RPMI8226 (cell line): ENCODE measurements around the gene SELENOS.
A peak's percentile ranks its signal among the peaks of the same experiment; 100 is the strongest.
"Not testable (repeated sequence)": the region's sequence is repeated elsewhere in the genome, so short reads cannot be mapped to it uniquely, and the experiment has no call there.

Experiments
- DNase-seq: peaks from one replicate; pipeline ENCODE4 v3.0.0-alpha.2; 2015

SELENOS gene

GRCh38 chr15:101309436-101310160 is 32.3 kb upstream of the SELENOS start:
- DNase-seq = no peak

GRCh38 chr15:101308604-101309435 is 31.5 kb upstream of the SELENOS start:
- no peak for DNase-seq

- DNase-seq = no peak
Observed at GRCh38 chr15:101307897-101308603, 30.8 kb upstream of the SELENOS start.

GRCh38 chr15:101307048-101307896 is 30.0 kb upstream of the SELENOS start:
- peak; percentile 83 for DNase-seq

GRCh38 chr15:101306341-101307047 is 29.2 kb upstream of the SELENOS start:
- DNase-seq = no peak

- DNase-seq = no peak
Observed at GRCh38 chr15:101305820-101306255, 28.6 kb upstream of the SELENOS start.

- no peak for DNase-seq
Observed at GRCh38 chr15:101303408-101303807, 26.1 kb upstream of the SELENOS start.

- no peak for DNase-seq
Observed at GRCh38 chr15:101296418-101297405, 19.4 kb upstream of the SELENOS start.

- DNase-seq = peak; percentile 63
Observed at GRCh38 chr15:101295607-101296161, 18.4 kb upstream of the SELENOS start.

- peak; percentile 99 for DNase-seq
Observed at GRCh38 chr15:101294731-101295606, 17.7 kb upstream of the SELENOS start, which contains the start of gene SNRPA1. TSS of gene SNRPA1 (minus strand) at chr15:101295248. CDS start at chr15:101295178, 70 bp downstream.

- peak; percentile 33 for DNase-seq
Observed at GRCh38 chr15:101293122-101293521, 15.8 kb upstream of the SELENOS start.

- peak; percentile 75 for DNase-seq
Observed at GRCh38 chr15:101288905-101289513, 11.7 kb upstream of the SELENOS start.

GRCh38 chr15:101287342-101287741 is 10.1 kb upstream of the SELENOS start:
- DNase-seq = not testable (repeated sequence)

- no peak for DNase-seq
Observed at GRCh38 chr15:101286471-101287114, 9.3 kb upstream of the SELENOS start.

GRCh38 chr15:101283931-101284330 is 6.6 kb upstream of the SELENOS start:
- no peak for DNase-seq

- no peak for DNase-seq
Observed at GRCh38 chr15:101280007-101280406, 2.7 kb upstream of the SELENOS start.

- DNase-seq = no peak
Observed at GRCh38 chr15:101277943-101278564, 769 bp upstream of the SELENOS start.
